Measurements from ENCODE around the gene LPXN. TPM values are rescaled to one million over a fixed set of nuclear protein-coding genes. Genes with fewer than 3 reads are reported as not detected.

Gene LPXN
- total RNA-seq, 1 donor from 2014 or later: 6.6 TPM

Other genes with a start within 250 kb of the LPXN start
- not detected in 2 replicates for gene OR5B17, start 216.8 kb downstream of the LPXN start, total RNA-seq
- not detected in 2 replicates for gene OR5B3, start 169.0 kb downstream of the LPXN start, total RNA-seq
- not detected in 2 replicates for gene OR5B2, start 147.7 kb downstream of the LPXN start, total RNA-seq
- gene OR5B12, start 133.6 kb downstream of the LPXN start, total RNA-seq: not detected in 2 replicates
- gene OR5B21, start 67.8 kb downstream of the LPXN start, total RNA-seq: not detected in 2 replicates
- gene ZFP91, start 3.2 kb upstream of the LPXN start, total RNA-seq: 92.5 and 112 TPM in 2 replicates
- 1.7 and 3.0 TPM in 2 replicates for gene CNTF, start 46.8 kb upstream of the LPXN start, total RNA-seq
- gene GLYAT, start 156.1 kb upstream of the LPXN start, total RNA-seq: not detected in 2 replicates